GM23338 (cell line): Measurements from ENCODE around the gene DROSHA.

Experiments used
- CTCF ChIP-seq, 2 experiments: fragments of 200-600 bp in 1 of 2; sonication (generic) in 1 of 2; conservative IDR thresholded peaks; 2 replicates each; pipeline versions ENCODE4 v1.5.1 to v1.6.1; 2016 to 2017; ENCODE audit warnings: antibody characterized with exemption in 2 of 2, low read depth in 2 of 2, mild to moderate bottlenecking in 2 of 2, moderate library complexity in 1 of 2
- EZH2phosphoT487 ChIP-seq: fragments of 200-600 bp; sonication (generic); IDR thresholded peaks from one replicate; pipeline ENCODE4 v1.8.1; 2018; ENCODE audit warnings: antibody characterized with exemption; ENCODE audit not compliant: unreplicated experiment
- JUNB ChIP-seq: IDR thresholded peaks from one replicate; pipeline ENCODE4 v1.6.1; 2016; ENCODE audit warnings: antibody characterized with exemption; ENCODE audit not compliant: unreplicated experiment
- NANOG ChIP-seq: IDR thresholded peaks from 2 replicates; pipeline ENCODE4 v1.6.1; 2016; ENCODE audit warnings: antibody characterized with exemption, borderline replicate concordance
- POLR2AphosphoS5 ChIP-seq: IDR thresholded peaks from 2 replicates; pipeline ENCODE4 v1.6.1; 2016; ENCODE audit warnings: antibody characterized with exemption, low read depth

- no peak for TF ChIP-seq CTCF (conservative IDR thresholded peaks at IDR 0.05; ENCODE audit: low read depth in 2 of 2)
- no peak for TF ChIP-seq EZH2phosphoT487
- TF ChIP-seq POLR2AphosphoS5 = no peak
- no peak for TF ChIP-seq NANOG
- no peak for TF ChIP-seq JUNB
Observed at GRCh38 chr5:31553863-31554262, 22.0 kb upstream of the DROSHA start.
